ENCODE measurements around the gene RND3.

GRCh38 chr2:150462770-150463169 is 24.7 kb downstream of the RND3 start:
- TF ChIP-seq EP300 (IDR thresholded peaks at IDR 0.05), result no peak
- no peak for TF ChIP-seq CTCF (IDR thresholded peaks at IDR 0.05)
- no peak for TF ChIP-seq POLR2AphosphoS5 (IDR thresholded peaks at IDR 0.05)
